Activated CD8-positive, alpha-beta memory T cell treated with anti-CD3 and anti-CD28 coated beads, Interleukin-2, amount 50 U/mL, for 4 hours (primary cell): Measurements from ENCODE around the gene TTN.

Experiments
- DNase-seq: peaks from one replicate; pipeline ENCODE4 v3.0.0-alpha.2; 2020

TTN gene

GRCh38 chr2:178807227-178808008 lies at the start of gene TTN:
Gene TTN, minus strand, starts transcription at chr2:178807423. Its CDS starts 2,781 bp downstream, at chr2:178804642.
- DNase-seq = no peak

GRCh38 chr2:178855151-178855550 lies 47.9 kb upstream of the TTN start:
- DNase-seq = no peak

GRCh38 chr2:178848335-178848734 lies 41.1 kb upstream of the TTN start:
- no peak for DNase-seq

GRCh38 chr2:178846458-178846802 lies 39.2 kb upstream of the TTN start:
- DNase-seq = no peak

GRCh38 chr2:178845566-178846457 lies 38.6 kb upstream of the TTN start:
- no peak for DNase-seq

GRCh38 chr2:178844701-178845100 lies 37.5 kb upstream of the TTN start:
- no peak for DNase-seq

GRCh38 chr2:178844269-178844668 lies 37.0 kb upstream of the TTN start:
- DNase-seq = no peak

- no peak for DNase-seq
Observed at GRCh38 chr2:178843697-178844096, 36.5 kb upstream of the TTN start.

GRCh38 chr2:178836807-178837206 lies 29.6 kb upstream of the TTN start:
- no peak for DNase-seq

- no peak for DNase-seq
Observed at GRCh38 chr2:178834086-178834485, 26.9 kb upstream of the TTN start.

GRCh38 chr2:178833382-178833781 lies 26.2 kb upstream of the TTN start:
- DNase-seq = no peak

- no peak for DNase-seq
Observed at GRCh38 chr2:178830451-178830850, 23.2 kb upstream of the TTN start.

- no peak for DNase-seq
Observed at GRCh38 chr2:178829981-178830380, 22.8 kb upstream of the TTN start.

- DNase-seq = no peak
Observed at GRCh38 chr2:178829299-178829960, 22.2 kb upstream of the TTN start.

- no peak for DNase-seq
Observed at GRCh38 chr2:178828486-178828881, 21.3 kb upstream of the TTN start.

- no peak for DNase-seq
Observed at GRCh38 chr2:178827739-178828485, 20.7 kb upstream of the TTN start.

- DNase-seq = no peak
Observed at GRCh38 chr2:178827111-178827510, 19.9 kb upstream of the TTN start.

GRCh38 chr2:178825183-178825582 lies 18.0 kb upstream of the TTN start:
- DNase-seq = no peak

GRCh38 chr2:178824181-178824580 lies 17.0 kb upstream of the TTN start:
- DNase-seq = no peak

- no peak for DNase-seq
Observed at GRCh38 chr2:178819992-178820391, 12.8 kb upstream of the TTN start.

GRCh38 chr2:178819147-178819875 lies 12.1 kb upstream of the TTN start:
- DNase-seq = no peak

- no peak for DNase-seq
Observed at GRCh38 chr2:178811901-178812300, 4.7 kb upstream of the TTN start.
